Activated T-helper 2 cell treated with anti-CD3 and anti-CD28 coated beads, Interferon-gamma antibody, Interleukin-2, Interleukin-4, amounts not matched to agents 10 μg/mL and 5 μg/mL and 100 μg/mL, durations not matched to agents 14 hours and 24 hours and 36 hours (primary cell): ENCODE results near the gene SLC2A3. TPM values are rescaled to one million over a fixed set of nuclear protein-coding genes. Genes with fewer than 3 reads are reported as not detected.
"Not testable (repeated sequence)": the region's sequence is repeated elsewhere in the genome, so short reads cannot be mapped to it uniquely, and the experiment has no call there.

Source experiments
- DNase-seq: peaks from one replicate; pipeline ENCODE4 v3.0.0; 2021; ENCODE audit warnings: low spot score
- H3K27ac Mint-ChIP-seq: one replicate; pipeline ENCODE4 v1.8.0; 2021; ENCODE audit warnings: mixed read lengths
- H3K27me3 Mint-ChIP-seq: one replicate; pipeline ENCODE4 v1.8.0; 2021; ENCODE audit warnings: low read depth, mixed read lengths
- H3K36me3 Mint-ChIP-seq: one replicate; pipeline ENCODE4 v1.8.0; 2021; ENCODE audit warnings: low read depth, mixed read lengths
- H3K4me1 Mint-ChIP-seq: one replicate; pipeline ENCODE4 v1.8.0; 2021; ENCODE audit warnings: low read depth, mixed read lengths
- H3K4me3 Mint-ChIP-seq: one replicate; pipeline ENCODE4 v1.8.0; 2021; ENCODE audit warnings: low read depth, mild to moderate bottlenecking, moderate library complexity, mixed read lengths
- H3K9me3 Mint-ChIP-seq: one replicate; pipeline ENCODE4 v1.8.0; 2021; ENCODE audit warnings: mixed read lengths
- intact Hi-C: fragments of 100-400 bp; cut with micrococcal nuclease; formaldehyde crosslinking; loops from one replicate; pipeline ENCODE4 v1.15.1; 2023
- total RNA-seq: library from RNA; stranded (reverse); gene quantifications from 2 replicates; pipeline ENCODE4 v1.2.3, GENCODE V29; 2022

SLC2A3 gene
- total RNA-seq, 1 donor from 2014 or later: 456 TPM

DNA sequence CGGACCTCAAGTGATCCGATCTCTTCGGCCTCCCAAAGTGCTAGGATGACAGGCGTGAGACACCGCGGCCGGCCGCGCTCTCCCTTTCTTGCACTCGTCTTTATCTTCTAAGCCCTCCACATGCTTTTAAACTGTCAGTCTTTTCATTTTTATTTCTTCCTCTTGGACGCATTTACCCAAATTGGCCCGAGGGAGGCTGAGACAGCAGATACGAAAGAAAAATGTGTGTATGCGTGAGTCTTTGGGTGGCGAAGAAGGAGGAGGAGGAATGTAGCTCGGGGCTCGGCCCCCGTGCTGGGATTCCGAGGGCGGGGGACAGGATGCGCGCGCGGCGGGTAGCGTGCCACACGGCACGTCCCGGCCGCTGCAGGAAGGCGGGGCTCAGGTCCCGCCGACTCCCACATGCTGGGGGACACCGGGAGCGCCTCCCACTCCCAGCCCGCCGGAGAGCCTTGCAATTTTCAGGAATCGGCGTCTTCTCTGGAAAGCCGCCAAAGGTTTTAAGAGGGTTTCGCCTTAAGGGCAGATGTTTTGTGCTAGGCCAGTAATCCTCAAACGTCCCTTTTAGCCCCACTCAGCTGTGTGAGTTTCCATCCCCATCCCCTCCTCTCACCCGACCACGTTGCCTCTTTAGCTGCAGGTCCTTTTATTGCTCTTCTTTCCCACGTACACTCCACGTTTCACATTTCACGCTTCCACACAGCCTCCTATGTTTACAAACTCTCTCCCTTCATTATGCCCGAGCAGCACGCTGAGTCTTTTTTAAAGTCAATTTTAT lies 34.7 kb upstream of the SLC2A3 start:
- Mint-ChIP-seq H3K27me3 (no peaks in the 10 kb centered on the region), H3K27ac (peak overlapping the region; percentile 100), H3K36me3 (peaks cover 40% of the 10 kb centered on the region), H3K4me3 (peak overlapping the region; percentile 96), H3K9me3 (no peaks in the 10 kb centered on the region), H3K4me1 (peaks cover 27% of the 10 kb centered on the region)
- intact Hi-C loops: loop anchor here (1.0 kb wide), 5 partner anchors 10 to 112 kb away; partner anchors contain the start of gene NECAP1
- DNase-seq: peak; percentile 85

DNA sequence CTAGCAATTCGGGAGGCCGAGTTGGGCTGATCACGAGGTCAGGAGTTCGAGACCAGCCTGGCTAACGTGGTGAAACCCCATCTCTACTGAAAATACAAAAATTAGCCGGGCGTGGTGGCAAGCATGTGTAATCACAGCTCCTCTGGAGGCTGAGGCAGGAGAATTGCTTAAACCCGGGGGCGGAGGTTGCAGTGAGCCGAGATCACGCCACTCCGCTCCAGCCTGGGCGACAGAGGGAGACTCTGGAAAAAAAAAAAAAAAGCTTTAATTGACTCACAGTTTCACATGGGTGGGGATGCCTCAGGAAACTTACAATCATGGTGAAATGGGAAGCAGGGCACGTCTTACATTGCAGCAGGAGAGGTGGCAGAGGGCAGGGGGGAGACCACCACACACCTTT lies 30.6 kb upstream of the SLC2A3 start:
- peaks cover 30% of the 10 kb centered on the region for H3K4me1 Mint-ChIP-seq
- H3K27ac Mint-ChIP-seq: peak overlapping the region; percentile 88
- peak overlapping the region; percentile 73 for H3K4me3 Mint-ChIP-seq
- no peaks in the 10 kb centered on the region for H3K9me3 Mint-ChIP-seq
- no peaks in the 10 kb centered on the region for H3K27me3 Mint-ChIP-seq
- H3K36me3 Mint-ChIP-seq: peaks cover 57% of the 10 kb centered on the region
- intact Hi-C loops: no loop called here
- no peak for DNase-seq

DNA sequence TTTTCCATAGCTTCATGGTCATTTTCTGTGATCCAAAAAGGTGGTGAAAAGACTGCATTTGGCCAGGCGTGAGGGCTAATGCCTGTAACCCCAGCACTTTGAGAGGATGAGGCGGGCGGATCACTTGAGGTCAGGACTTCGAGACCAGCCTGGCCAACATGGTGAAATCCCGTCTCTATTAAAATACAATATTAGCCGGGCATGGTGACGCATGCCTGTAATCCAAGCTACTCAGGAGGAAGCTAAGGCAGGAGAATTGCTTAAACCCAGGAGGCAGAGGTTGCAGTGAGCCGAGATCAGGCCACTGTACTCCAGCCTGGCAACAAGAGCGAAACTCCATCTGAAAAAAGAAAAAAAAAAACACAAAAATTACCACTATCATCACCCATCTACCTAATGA lies 28.7 kb upstream of the SLC2A3 start:
- H3K27me3 Mint-ChIP-seq, H3K27ac Mint-ChIP-seq, intact Hi-C loops, H3K4me3 Mint-ChIP-seq, H3K9me3 Mint-ChIP-seq, DNase-seq: not testable (repeated sequence)
- H3K4me1 Mint-ChIP-seq: peaks cover 26% of the 10 kb centered on the region
- peaks cover 49% of the 10 kb centered on the region for H3K36me3 Mint-ChIP-seq

DNA sequence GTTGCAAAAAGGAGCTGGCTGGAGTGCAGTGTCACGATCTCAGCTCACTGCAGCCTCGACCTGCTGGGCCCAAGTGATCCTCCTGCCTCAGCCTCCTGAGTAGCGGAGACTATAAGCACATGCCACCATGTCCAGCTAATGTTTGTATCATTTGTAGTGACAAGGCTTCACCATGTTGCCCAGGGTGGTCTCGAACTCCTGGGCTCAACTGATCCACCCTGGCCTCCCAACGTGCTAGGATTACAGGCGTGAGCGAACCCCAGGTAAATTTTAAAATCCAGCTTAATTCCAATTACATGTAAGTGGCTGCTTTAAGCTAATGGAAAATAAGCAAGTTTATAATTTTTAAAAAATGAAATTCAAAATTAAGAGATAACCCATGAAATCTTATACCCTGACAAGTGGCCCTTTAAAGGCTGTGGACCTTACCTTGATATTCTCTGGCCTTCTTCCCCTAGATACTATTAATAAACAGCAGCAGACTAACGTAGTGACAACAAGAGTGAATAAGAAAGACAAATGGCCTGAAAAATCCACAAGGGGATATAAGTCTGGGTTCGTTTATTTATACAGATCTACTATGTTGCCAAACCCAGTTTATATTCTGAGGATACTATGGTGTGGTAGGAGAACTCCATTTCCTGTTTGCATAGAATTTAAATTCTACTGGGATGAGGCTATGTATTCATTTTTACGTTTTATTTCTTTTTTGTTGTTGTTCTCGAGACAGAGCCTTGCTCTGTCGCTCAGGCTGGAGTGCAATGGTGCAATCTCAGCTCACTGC lies 25.6 kb upstream of the SLC2A3 start:
- Mint-ChIP-seq H3K27me3 (no peaks in the 10 kb centered on the region), H3K4me3 (peak overlapping the region; percentile 93), H3K27ac (peak overlapping the region; percentile 52), H3K9me3 (no peaks in the 10 kb centered on the region), H3K36me3 (peaks cover 30% of the 10 kb centered on the region), H3K4me1 (peaks cover 40% of the 10 kb centered on the region)
- DNase-seq: no peak
- intact Hi-C loops: loop anchor here (2.0 kb wide), 1 partner anchor 65 kb away; no protein-coding TSS in a partner anchor

DNA sequence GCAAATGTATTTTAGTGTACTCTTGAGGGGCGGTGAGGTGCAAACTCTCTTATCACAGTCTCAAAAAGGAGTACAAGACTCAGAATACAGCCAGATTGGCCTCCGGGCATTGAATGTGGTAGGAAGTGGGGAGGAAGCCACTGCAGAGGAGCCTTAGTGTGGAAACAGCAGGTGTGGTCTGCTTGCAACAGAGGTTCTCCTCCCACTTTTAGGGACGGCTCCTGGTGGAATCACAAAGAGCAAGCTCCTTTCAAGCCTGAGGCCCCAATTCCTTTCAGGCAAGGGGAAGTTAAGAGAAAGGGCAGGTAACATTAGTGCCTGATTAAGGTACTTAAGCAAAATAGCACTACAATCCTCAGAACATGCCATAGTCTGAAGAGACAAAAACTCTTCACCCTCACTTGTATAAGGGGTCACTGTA lies 23.7 kb upstream of the SLC2A3 start:
- Mint-ChIP-seq H3K27me3 (no peaks in the 10 kb centered on the region), H3K4me1 (peaks cover 37% of the 10 kb centered on the region), H3K36me3 (peaks cover 18% of the 10 kb centered on the region), H3K27ac (peak overlapping the region; percentile 93), H3K9me3 (no peaks in the 10 kb centered on the region), H3K4me3 (peak overlapping the region; percentile 93)
- peak; percentile 57 for DNase-seq
- intact Hi-C loops: loop anchor here (1.0 to 2.0 kb wide), 5 partner anchors 12 to 67 kb away; partner anchors contain the start of gene SLC2A3

DNA sequence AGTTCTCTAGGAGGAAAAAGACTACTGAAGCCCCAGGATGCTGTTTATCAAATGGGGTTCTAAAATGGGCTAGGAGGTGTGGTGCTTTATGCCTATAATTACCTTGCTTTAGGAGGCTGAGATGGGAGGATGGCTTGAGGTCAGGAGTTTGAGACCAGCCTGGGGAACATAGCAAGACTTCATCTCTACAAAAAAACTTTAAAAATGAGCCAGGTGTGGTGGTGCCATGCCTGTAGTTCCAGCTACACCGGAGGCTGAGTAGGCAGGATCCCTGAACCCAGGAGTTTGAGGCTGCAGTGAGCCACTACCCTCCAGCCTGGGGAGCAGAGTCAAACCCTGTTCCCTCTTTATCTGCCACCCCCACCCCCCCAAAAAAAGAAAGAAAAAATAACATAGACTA lies 23.3 kb upstream of the SLC2A3 start:
- Mint-ChIP-seq H3K27ac (peak overlapping the region; percentile 93), H3K27me3 (no peaks in the 10 kb centered on the region), H3K4me1 (peaks cover 33% of the 10 kb centered on the region), H3K36me3 (peaks cover 14% of the 10 kb centered on the region), H3K9me3 (no peaks in the 10 kb centered on the region), H3K4me3 (peak overlapping the region; percentile 93)
- intact Hi-C loops: no loop called here
- DNase-seq: no peak

DNA sequence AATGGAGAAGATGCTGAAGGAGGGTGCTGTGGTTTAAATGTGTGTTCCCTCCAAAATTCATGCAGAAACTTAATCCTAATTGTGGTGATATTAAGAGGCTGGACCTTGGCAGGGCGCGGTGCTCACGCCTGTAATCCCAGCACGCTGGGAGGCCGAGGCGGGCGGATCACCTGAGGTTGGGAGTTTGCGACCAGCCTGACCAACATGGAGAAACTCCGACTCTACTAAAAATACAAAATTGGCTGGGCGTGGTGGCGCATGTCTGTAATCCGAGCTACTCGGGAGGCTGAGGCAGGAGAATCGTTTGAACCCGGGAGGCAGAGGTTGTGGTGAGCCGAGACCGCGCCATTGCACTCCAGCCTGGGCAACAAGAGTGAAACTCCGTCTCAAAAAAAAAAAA lies 18.9 kb upstream of the SLC2A3 start:
- H3K27me3 Mint-ChIP-seq, H3K4me3 Mint-ChIP-seq, H3K36me3 Mint-ChIP-seq, DNase-seq, H3K9me3 Mint-ChIP-seq, H3K27ac Mint-ChIP-seq, intact Hi-C loops: not testable (repeated sequence)
- peaks cover 19% of the 10 kb centered on the region for H3K4me1 Mint-ChIP-seq

DNA sequence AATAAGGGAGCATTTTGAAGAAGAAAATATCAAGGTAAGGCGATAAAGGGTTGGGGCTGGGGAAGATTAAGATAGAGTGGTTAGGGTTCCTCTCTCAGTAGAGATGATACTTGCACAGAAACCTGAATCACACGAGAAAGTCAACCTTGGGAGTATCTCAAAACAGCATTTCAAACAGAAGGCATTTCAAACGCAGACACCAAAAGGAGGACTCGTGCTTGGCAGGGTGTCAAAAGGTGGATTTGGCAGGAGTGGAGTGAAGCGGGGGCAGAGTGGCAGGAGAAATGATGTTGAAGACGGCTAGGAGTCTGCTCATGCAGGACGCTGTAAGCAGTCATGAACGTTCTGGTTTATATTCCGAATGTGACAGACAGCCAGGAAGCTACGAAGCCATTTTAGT lies 18.4 kb upstream of the SLC2A3 start:
- H3K4me3 Mint-ChIP-seq, H3K27ac Mint-ChIP-seq, H3K9me3 Mint-ChIP-seq, intact Hi-C loops, DNase-seq, H3K27me3 Mint-ChIP-seq, H3K36me3 Mint-ChIP-seq: not testable (repeated sequence)
- peaks cover 15% of the 10 kb centered on the region for H3K4me1 Mint-ChIP-seq

DNA sequence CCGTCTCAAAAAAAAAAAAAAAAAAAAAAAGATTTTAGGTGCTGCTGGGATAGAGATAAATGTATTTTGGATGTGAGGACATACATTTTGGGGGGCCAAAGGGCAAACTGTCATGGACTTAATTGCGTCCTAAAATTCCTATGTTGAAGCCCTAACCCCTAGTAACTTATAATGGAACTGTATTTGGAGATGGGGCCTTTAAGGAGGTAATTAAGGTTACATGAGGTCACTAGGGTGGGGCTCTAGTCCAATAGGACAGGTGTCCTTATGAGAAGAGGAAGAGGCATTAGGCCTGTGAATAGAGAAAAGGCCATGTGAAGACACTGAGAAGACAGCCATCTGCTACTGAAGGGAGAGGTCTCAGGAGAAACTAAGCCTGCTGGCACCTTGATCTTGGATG lies 17.9 kb upstream of the SLC2A3 start:
- H3K4me3 Mint-ChIP-seq, H3K27ac Mint-ChIP-seq, H3K9me3 Mint-ChIP-seq, DNase-seq, H3K27me3 Mint-ChIP-seq, H3K36me3 Mint-ChIP-seq, intact Hi-C loops: not testable (repeated sequence)
- peaks cover 11% of the 10 kb centered on the region for H3K4me1 Mint-ChIP-seq

DNA sequence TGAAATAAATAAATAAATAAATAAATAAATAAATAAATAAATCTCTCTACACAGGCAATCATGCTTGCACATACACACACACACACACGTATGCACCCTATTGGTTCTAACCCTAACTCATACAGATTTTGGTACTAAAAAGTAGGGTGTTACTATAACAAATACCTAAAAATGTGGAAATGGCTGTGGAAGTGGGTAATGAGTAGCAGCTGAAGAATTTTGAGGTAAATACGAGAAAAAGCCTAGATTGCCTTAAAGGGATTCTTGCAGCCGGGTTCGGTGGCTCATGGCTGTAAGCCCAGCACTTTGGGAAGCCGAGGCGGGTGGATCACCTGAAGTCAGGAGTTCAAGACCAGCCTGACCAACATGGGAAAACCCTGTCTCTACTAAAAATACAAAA lies 15.7 kb upstream of the SLC2A3 start:
- intact Hi-C loops: no loop called here
- Mint-ChIP-seq H3K4me1 (peaks cover 6% of the 10 kb centered on the region), H3K4me3 (no peak overlapping the region), H3K9me3 (no peaks in the 10 kb centered on the region), H3K27me3 (no peaks in the 10 kb centered on the region), H3K36me3 (no peaks in the 10 kb centered on the region), H3K27ac (no peak overlapping the region)
- no peak for DNase-seq

DNA sequence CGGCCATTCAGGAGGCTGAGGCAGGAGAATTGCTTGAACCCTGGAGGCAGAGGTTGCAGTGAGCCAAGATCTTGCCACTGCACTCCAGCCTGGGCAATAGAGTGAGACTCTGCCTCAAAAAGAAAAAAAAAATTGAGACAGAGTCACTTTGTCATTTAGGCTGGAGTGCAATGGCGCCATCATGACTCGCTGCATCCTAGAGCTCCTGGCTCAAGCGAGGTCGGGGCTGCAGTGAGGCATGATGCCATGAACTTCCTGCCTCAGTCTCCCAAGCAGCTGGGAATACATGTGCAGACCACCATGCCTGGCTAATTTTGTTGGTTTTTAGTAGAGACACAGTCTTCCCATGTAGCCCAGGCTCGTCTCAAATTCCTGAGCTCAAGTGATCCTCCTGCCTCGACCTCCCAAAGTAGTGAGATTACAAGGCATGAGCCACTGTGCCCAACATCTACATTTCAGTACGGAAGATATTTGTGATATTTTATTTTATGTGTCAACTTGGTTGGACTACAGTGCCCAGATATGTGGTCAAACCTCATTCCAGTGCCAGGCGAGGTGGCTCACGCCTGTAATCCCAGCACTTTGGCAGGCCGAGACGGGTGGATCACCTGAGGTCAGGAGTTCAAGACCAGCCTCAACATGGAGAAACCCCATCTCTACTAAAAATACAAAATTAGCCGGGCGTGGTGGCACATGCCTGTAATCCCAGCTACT lies 14.4 kb upstream of the SLC2A3 start:
- H3K4me3 Mint-ChIP-seq, H3K27me3 Mint-ChIP-seq, H3K27ac Mint-ChIP-seq, H3K4me1 Mint-ChIP-seq, DNase-seq, H3K9me3 Mint-ChIP-seq, intact Hi-C loops, H3K36me3 Mint-ChIP-seq: not testable (repeated sequence)

DNA sequence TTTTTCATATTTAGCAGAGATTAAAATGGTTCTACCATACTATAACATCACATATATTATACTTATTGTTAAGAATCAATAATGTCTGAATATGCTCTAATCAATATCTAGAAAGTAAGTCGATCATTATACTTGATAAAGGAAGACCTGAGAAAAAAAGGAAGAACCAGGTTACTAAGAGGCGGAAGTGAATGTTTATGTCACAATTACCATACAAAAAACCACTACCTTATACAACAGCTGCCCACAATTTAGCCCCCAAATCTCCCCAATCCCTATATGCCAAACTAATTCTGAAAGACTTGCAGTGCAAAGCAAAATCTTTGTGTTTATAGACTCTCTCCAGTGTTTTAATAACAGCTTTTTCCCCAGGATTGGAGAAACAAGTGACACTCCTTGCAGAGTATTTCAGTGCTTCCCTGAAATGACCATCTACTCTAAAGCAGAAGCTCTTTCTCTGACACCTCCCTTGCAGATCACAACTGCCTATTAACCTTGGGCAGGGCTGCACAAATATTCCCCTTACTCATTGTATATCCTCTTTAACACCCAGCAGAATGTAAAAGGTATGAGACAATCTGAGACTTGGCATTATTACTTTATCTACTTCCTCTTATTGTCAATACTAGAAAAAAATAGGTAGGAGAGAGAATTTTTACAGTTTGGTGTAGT lies 12.7 kb upstream of the SLC2A3 start:
- H3K4me1 Mint-ChIP-seq: peaks cover 9% of the 10 kb centered on the region
- no peak overlapping the region for H3K4me3 Mint-ChIP-seq
- H3K27ac Mint-ChIP-seq: no peak overlapping the region
- no peaks in the 10 kb centered on the region for H3K27me3 Mint-ChIP-seq
- H3K9me3 Mint-ChIP-seq: no peaks in the 10 kb centered on the region
- intact Hi-C loops: no loop called here
- DNase-seq: no peak
- H3K36me3 Mint-ChIP-seq: no peaks in the 10 kb centered on the region
